ENCODE results near the gene FGF11.

Gene FGF11

DNA sequence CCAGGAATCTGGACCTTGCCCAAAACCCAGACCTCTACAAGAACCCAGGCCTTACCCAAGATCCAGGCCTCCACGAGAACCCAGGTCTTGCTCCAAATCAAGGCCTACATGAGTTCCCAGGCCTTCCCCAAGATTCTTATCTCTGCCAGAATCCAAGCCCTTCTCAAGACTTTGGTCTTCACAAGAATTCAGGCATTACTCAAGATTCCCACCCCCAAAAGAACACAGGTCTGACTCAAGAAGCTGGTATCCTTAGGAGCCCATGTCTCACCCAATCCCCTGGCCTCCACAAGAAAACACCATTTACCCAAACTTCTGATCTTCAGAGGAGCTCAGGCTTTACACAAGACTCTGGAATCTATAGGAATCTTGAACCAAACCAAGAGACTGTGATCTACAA is 8.1 kb upstream of the FGF11 start:
- no peak for DNase-seq (ENCODE audit: low read depth)

DNA sequence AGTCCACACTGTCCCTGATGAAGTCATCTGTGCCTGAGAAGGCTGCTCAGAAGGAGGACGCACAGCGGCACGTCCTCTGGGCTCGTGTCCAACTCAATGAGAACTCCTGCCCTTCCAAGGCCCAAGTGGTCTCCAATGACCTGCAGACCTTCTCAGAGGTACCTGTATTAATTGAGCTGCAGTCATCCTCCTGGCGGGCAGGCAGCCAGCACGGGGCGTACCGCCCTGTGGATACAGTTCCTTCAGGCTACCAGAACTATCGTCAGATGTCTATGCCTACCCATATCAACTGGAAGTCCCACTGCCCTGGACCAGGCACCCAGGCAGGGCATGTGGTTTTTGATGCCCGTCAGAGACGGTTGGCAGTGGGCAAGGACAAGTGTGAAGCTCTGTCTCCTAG is 7.0 kb upstream of the FGF11 start:
- DNase-seq (ENCODE audit: low read depth): no peak

DNA sequence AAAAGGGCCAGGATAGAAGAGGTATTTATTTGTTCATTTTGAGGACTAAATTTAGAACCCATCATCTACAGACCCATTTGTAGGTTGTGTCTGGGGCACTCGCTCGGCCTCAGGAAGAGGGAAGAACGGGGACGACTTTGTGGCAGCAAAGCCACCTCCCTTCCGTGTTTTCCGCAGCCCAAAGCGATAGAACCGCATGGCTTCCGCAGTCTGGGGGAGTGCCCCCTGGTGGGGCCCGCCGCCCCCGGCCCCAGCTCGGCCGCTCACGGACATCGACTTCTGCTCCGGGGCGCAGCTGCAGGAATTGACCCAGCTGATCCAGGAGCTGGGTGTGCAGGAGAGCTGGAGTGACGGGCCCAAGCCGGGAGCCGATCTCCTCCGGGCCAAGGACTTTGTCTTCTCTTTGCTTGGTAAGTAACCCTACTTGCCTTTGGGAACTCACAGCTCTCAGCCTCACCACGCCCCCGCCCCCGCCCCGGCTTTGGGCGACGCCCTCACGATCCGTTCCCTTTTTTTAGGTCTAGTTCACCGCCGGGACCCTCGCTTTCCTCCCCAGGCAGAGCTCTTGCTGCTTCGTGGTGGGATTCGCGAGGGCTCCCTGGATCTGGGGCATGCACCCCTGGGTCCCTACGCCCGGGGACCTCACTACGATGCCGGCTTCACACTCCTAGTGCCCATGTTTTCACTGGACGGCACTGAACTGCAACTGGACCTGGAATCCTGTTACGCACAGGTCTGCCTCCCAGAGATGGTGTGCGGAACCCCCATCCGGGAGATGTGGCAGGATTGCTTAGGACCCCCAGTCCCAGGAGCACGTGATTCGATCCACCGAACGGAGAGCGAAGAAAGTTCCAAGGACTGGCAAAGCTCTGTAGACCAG is 3.4 kb upstream of the FGF11 start:
- DNase-seq (ENCODE audit: low read depth): peak; percentile 44

DNA sequence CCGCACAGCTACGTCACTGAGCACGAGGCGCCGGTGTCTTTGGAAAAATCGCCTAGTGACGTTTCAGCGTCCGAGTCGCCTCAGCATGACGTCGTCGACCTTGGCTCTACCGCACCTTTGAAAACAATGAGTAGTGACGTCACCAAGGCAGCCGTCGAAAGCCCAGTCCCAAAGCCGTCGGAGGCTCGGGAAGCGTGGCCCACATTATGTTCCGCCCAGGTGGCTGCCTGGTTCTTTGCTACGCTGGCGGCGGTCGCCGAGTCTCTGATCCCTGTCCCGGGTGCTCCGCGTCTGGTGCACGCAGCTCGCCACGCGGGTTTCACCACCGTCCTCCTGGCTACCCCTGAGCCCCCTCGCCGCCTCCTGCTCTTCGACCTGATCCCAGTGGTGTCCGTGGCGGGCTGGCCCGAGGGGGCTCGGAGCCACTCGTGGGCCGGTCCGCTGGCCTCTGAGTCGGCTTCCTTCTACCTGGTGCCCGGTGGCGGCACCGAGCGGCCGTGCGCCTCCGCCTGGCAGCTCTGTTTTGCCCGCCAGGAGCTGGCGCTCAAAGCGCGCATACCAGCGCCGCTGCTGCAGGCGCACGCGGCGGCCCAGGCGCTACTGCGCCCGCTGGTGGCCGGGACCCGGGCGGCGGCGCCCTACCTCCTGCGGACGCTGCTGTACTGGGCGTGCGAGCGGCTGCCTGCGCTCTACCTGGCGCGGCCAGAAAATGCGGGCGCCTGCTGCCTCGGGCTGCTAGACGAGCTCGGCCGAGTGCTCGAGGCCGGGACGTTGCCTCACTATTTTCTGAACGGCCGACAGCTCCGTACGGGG is 2.5 kb upstream of the FGF11 start:
- DNase-seq (ENCODE audit: low read depth): peak; percentile 74

DNA sequence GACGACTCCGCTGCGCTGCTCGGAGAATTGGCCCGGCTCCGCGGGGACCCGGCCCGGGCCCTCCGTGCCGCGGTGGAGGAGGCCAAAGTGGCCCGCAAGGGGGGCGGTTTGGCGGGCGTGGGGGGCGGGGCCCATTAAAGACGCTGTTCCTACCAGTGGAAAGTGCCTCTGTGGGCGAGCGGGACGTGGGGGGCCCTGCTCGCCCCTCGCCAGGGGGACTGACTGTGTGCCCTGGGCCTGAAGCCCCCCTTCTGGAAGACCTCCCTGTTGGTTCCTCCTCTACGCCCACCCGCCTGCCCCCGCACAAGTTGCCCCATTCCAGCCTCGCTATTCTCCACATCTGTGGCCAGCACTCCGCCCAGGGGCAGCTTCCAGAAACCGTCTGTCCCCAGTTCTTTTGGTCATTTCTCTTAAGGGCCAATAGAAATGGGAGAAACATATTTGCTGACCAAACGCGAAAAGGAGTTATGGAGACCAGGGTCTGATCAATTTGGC is 1.9 kb upstream of the FGF11 start:
- DNase-seq (ENCODE audit: low read depth): no peak

DNA sequence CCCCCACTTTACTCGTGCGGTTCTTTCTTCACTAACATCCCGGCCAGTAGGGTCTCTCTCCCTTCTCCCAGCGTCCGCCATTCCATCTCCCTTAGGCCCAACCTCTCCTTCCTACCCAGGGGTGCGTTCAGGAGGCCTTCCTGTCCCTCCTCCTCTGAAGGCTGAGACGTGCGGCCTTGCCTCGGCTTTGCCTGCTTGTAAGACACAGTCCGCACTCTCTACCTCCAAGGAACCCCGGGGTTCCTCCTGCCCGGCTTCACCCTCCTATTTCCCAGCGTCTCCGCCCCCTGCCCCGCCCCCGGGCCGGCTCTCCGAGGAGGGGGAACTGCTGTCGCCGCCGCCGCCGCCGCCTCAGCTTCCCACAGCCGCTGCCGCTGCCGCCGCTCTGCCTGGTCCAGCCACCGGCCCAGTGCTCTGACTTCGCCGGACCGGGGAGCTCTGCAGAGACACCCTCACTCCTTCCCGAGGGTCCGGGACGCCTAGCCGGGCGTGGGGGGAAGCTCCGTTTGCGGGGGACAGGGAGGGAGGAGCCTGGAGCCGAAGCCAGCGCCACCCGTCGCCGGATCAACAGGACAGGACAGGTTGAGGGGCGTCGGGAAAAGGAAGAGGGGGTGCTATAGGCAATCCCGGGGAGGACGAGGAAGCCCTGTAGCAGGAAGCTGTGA is 1.2 kb upstream of the FGF11 start:
- DNase-seq (ENCODE audit: low read depth): no peak

DNA sequence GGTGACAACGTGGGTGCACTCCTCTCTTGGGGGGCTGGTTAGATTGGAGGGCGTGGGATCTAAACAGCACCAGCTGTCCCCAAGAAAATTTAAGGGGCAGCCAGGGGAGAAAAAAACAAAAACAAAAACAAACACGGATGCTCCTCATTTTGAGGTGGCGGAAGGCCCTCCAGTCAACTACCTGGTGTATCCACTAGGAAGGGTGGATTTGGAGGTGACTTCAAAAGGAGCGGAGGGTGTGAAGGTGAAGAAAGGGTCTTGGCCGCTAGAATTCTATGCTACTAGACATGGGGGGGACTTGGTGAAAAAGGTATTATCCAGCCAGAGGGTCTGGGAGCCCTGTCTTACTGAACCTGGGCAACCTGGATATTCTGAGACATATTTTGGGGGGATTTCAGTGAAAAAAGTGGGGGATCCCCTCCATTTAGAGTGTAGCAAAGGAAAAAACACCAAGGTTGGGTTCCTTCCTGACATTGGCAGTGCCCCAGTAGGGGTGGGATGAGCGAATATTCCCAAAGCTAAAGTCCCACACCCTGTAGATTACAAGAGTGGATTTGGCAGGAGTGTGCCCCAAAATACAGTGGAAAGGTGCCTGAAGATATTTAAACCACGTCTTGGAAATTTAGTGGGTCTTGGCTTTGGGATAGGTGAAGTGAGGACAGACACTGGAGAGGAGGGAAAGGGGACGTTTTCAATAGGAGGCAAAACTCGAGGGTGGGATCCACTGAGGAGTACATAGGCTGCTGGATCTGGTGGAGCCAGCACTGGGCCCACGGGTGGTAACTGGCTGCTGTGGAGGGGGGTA is 454 bp upstream of the FGF11 start:
- no peak for DNase-seq (ENCODE audit: low read depth)

DNA sequence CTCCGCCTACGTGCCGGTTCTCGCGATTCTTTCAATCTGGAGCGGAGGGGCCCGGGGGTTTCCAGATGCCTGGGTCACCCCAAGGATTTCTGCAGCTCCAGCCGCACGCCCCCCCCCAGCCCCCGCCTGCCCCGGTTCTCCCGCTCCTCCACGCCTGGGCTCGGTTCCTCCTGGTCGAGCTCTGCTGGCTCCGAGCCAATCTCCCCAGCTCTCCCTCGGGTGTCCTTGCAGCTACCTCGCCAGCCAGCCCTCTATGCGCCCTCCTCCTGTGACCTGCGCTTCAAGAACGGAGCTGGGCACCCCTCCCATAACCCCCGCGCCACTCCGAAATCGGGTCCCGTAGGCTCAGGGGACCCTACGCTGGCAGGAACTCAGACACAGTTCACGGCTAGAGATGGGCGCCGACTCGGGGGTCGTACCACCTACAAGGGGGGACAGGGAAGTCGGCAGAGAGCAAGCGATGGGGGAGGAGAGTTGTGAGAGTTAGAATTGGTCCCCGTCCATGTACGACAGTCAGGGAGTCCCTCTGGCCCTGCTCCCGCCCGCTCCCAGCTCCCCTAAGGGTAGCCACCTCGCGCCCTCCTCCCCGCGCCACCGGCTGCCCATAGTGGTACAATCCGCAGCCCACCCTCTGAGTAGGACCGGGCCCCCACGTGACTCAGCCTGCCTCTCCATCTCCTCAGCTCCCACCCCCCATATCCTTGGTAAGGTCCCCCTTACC is 961 bp downstream of the FGF11 start:
- DNase-seq (ENCODE audit: low read depth): no peak

DNA sequence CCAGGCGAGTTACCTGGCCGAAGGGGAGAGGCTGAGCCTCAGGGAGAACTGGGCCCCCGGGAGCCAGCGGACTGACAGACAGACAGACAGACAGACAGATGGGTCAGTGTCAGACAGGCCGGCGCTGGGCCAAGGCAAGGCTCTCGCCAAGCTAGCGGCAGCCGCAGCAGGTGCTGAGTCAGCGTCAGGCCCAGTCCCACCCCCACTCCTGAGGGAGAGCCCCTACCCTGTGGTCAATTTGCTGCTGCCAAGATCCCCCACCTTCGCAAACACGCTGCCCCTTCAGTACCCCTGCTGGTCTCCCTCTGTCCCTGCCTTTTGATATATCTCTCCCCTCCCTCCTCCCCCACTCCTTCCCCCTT is 1.5 kb downstream of the FGF11 start:
- no peak for DNase-seq (ENCODE audit: low read depth)

DNA sequence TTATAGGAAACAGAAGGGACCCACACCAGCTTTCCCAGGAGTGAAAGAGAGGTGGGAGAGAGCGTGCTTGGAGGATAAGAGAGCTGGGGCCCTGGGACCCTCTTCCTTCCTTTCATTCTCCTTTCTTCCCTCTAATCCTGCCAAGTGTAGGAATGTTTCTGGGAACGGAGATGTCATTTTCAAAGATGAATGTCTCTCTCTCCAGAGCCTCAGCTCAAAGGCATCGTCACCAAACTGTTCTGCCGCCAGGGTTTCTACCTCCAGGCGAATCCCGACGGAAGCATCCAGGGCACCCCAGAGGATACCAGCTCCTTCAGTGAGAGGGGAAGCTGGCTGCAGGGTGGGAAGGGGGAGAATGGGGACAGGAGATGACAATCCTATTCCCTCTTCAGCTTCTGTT is 2.0 kb downstream of the FGF11 start:
- DNase-seq (ENCODE audit: low read depth): no peak

DNA sequence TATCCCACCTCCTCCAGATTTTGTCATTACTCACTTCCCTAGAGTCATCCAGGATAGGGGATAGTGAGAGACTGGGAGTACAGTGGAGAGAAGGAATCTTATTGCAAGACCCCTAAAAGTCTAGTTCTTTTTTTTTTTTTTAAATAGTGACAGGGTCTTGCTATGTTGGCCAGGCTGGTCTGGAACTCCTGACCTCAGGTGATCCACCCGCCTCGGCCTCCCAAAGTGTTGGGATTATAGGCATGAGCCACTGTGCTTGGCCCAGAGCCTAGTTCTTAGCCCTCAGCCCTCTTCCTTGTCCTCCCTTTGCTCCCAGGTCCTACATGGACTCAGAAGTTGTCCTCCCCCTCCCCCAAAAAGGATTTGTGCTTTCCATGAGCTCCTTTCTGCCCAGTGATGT is 2.8 kb downstream of the FGF11 start:
- no peak for DNase-seq (ENCODE audit: low read depth)

DNA sequence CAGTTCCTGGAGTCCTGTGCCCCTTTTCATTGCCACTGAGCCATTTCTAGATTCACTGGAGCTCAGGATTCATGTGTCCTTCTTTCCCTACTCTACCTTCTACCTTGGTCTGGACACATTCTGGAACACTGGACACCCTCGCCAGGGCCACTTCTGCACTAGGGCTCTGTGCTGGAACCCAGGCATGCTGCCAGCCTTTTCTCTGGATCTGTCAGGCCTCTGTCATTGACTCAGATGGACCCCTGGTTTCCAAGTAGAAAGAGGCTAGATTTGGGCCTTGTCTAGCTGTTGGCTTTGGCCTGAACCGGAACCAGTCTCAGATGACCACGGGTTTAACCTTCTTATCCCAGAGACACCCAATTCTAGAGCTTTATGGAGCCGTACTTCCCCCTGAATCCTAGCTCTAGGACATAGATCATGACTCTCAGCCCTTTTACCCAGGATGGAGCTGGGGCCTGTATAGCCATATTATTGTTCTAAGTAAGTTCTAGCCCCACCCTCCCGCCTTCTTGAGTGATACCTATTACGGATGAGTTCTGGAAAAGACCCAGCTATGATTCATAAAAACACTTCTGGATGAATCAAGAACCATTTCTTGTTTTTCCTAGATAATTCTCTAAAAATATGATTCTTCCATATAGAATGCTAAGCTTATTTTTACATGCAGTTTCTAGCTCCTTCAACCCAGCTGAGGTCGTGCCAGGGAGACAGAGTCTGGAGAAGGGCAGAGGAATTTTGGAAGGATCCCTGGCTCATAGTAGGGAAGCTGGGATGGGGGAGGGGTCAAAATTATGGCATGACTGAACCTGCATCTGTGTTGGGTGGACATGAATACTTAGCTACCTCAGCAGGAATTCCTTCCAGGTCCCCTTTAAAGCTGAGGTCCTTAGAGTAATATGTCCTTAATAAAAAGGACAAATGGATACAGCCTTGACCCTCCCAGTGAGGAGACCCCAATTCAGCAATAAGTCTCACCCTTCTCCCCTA is 4.5 kb downstream of the FGF11 start:
- DNase-seq (ENCODE audit: low read depth): no peak

DNA sequence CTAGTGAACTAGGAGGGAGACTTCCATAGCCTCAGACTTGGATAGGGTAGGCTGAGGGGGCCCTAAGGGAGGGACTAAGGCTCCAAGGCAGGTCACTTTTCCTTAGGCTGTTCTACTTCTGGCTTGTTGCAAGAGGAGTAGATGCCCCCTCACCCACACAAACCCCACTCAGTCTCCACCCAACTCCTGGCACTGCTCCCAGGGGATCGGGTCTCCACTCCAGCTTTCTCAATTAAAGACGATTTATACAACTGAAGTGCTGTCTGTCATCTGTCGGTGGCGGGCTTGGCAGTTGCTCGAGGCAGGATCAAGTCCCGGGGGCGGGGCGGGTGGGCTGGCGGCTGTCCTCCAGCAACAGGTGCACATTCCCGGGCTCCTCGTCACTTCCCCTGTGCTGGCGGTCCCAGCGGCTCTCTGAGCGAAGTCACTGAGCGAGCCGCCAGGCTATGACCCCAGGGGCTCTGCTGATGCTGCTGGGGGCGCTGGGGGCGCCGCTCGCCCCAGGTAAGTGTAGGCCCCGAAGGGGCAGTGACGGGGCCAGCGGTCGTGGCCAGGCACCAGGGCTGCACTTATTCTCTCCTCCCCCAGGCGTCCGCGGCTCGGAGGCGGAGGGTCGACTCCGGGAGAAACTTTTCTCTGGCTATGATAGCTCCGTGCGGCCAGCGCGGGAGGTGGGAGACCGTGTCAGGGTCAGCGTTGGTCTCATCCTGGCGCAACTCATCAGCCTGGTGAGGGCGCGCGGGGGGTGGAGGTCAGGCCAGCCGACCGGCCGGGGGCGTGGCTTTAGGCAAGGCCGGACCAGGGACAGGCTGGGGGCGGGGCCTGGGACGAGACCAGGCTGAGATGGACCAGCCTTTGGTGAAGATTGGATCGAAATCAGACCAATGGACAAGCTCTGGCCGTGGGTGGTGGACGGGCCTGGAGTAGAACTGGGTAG is 5.6 kb downstream of the FGF11 start, which contains the start of gene CHRNB1:
Gene CHRNB1 (plus strand): TSS at position 380 of the 937 bp plus-strand sequence. CDS start 67 bp downstream, at position 447.
- DNase-seq (ENCODE audit: low read depth): no peak

DNA sequence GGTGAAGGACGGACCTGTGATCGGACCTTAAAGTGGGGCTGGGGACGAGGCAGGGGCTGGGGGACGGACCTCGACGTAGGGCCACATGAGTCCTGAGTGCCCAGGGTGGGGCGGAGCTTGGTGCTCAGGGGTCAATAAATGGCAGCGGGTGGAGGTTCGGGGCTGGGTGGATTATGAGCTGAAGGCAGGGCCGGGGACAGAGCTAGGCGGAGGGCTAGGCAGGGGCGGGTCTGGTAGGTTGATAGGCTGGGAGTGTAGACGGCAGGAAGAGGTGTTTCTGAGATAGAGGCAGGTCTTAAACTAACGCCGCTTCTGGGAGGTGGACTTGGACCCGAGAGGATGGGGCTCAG is 6.3 kb downstream of the FGF11 start:
- DNase-seq (ENCODE audit: low read depth): no peak

DNA sequence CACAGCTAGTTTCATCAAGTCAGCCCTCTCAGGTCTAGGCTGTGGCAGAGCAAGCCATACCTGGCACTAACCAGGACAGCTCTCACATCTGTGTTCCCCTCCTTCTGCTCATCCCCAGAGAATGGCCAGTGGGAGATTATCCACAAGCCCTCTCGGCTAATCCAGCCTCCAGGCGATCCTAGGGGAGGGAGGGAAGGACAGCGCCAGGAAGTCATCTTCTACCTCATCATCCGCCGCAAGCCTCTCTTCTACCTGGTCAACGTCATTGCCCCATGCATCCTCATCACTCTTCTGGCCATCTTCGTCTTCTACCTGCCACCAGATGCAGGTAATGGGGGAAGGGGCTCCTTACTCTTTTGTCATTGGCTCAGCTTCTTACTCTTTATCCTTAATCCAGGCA is 9.1 kb downstream of the FGF11 start:
- DNase-seq (ENCODE audit: low read depth): no peak

DNA sequence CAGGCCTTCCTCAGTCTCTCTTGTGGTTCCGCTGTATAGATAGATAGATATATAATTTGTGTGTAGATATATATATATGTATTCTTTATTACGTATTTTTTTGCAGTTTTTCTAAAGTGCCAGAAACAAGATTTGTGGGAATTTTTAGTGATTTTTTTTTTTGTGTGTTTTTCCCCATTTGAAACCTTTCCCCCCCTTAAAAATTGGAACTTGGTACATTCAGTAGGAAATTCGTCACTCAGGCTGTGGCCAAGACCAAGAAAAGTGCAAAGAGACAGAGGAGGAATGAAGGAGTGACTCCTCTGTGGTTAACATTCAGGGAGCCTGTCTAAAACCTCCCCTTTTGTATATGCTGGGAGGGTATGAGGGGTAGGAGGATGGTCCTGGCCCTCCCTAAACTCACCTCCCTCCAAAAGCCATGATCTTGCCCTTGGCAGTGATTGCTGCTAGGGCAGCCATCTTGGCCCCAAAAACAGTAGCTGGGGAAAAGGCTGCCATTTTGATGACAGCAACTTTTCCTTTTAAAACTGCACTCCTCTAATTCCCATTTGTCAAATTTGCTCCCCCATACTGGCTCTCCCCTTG is 20.7 kb downstream of the FGF11 start:
- DNase-seq (ENCODE audit: low read depth): no peak

DNA sequence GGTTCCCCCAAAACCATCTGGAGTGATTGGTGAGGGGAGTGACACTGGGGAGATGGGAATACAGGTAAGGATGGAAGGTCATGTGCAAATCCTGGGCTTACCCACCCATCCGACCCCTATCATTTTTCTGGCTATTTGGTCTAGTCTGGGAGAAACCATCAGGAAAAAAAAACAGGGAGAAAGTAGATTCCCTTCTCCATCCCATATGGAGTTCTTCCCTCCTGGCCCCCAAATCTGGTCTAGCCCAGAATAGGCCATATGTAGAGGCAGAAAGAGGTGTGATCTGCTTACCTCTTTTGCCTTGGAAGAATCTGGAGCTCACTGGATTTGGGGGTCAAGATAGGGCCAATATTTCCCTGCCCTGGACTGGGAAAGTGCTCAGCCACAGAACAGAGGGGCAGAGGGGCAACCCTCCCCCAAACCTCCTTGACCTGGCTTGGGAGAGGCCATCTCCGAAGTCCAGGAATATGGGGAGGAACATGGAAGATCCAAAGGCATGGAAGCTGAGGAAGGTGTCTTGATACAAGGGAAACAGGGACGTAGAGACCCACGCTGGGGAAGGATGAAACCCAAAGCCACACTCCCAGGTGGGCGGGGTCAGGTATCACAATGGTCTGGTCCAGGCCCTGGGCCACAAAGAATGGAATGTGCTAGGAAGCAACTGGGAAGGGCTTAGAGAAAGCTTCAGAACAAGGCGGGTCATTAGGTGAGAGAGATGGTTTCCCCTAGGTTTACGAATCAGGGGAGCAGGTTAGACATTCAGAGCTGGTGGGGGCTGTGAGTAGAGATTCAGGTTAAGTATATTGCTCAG is 21.7 kb downstream of the FGF11 start:
- no peak for DNase-seq (ENCODE audit: low read depth)
